ENCODE data around the gene QKI.

QKI gene

GRCh38 chr6:163533443-163533842 is 118.9 kb downstream of the QKI start (continued):
- TF ChIP-seq, protein P1, sequence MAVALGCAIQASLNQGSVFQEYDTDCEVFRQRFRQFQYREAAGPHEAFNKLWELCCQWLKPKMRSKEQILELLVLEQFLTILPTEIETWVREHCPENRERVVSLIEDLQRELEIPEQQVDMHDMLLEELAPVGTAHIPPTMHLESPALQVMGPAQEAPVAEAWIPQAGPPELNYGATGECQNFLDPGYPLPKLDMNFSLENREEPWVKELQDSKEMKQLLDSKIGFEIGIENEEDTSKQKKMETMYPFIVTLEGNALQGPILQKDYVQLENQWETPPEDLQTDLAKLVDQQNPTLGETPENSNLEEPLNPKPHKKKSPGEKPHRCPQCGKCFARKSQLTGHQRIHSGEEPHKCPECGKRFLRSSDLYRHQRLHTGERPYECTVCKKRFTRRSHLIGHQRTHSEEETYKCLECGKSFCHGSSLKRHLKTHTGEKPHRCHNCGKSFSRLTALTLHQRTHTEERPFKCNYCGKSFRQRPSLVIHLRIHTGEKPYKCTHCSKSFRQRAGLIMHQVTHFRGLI (tag by site-specific recombination; IDR thresholded peaks at IDR 0.05): no peak
- TF ChIP-seq ZNF350 (tag by site-specific recombination; IDR thresholded peaks at IDR 0.05) (no peak), ZNF600 (tag by site-specific recombination; IDR thresholded peaks at IDR 0.05) (peak; percentile 55; the same call in 1 of the 2 replicates), ZNF221 (tag by site-specific recombination; IDR thresholded peaks at IDR 0.05; ENCODE audit: borderline replicate concordance) (no peak), REPIN1 (tag by site-specific recombination; IDR thresholded peaks at IDR 0.05; ENCODE audit: low read depth) (no peak), ZNF311 (tag by site-specific recombination; IDR thresholded peaks at IDR 0.05; ENCODE audit: borderline replicate concordance) (no peak), ZNF132 (tag by site-specific recombination; IDR thresholded peaks at IDR 0.05; ENCODE audit: borderline replicate concordance) (no peak), BCL11B (tag by site-specific recombination; IDR thresholded peaks at IDR 0.05; ENCODE audit: low read depth) (no peak), YY2 (tag by site-specific recombination; IDR thresholded peaks at IDR 0.05) (no peak), ZNF184 (tag by site-specific recombination; IDR thresholded peaks at IDR 0.05) (peak; percentile 63; the same call in 1 of the 2 replicates), SCRT2 (tag by site-specific recombination; IDR thresholded peaks at IDR 0.05) (no peak), AEBP2 (tag by site-specific recombination; IDR thresholded peaks at IDR 0.05; ENCODE audit: borderline replicate concordance) (no peak), FEZF1 (tag by site-specific recombination; IDR thresholded peaks at IDR 0.05) (peak; percentile 17; the same call in 1 of the 2 replicates), ZNF223 (tag by site-specific recombination; IDR thresholded peaks at IDR 0.05) (no peak), MEIS1 (CRISPR knock-in tag; IDR thresholded peaks at IDR 0.05; ENCODE audit: borderline replicate concordance) (no peak), ZBTB20 (tag by site-specific recombination; IDR thresholded peaks at IDR 0.05) (no peak), REST (tag by site-specific recombination; IDR thresholded peaks at IDR 0.05) (no peak), ZNF621 (tag by site-specific recombination; IDR thresholded peaks at IDR 0.05) (no peak), ZNF114 (tag by site-specific recombination; IDR thresholded peaks at IDR 0.05) (no peak), ZBTB21 (tag by site-specific recombination; IDR thresholded peaks at IDR 0.05) (peak; percentile 87), ZNF391 (tag by site-specific recombination; IDR thresholded peaks at IDR 0.05; ENCODE audit: borderline replicate concordance, low read depth) (no peak), ZNF670 (tag by site-specific recombination; IDR thresholded peaks at IDR 0.05; ENCODE audit: low read depth) (no peak), ZNF555 (tag by site-specific recombination; conservative IDR thresholded peaks at IDR 0.05) (no peak)
- TF ChIP-seq, protein P2, sequence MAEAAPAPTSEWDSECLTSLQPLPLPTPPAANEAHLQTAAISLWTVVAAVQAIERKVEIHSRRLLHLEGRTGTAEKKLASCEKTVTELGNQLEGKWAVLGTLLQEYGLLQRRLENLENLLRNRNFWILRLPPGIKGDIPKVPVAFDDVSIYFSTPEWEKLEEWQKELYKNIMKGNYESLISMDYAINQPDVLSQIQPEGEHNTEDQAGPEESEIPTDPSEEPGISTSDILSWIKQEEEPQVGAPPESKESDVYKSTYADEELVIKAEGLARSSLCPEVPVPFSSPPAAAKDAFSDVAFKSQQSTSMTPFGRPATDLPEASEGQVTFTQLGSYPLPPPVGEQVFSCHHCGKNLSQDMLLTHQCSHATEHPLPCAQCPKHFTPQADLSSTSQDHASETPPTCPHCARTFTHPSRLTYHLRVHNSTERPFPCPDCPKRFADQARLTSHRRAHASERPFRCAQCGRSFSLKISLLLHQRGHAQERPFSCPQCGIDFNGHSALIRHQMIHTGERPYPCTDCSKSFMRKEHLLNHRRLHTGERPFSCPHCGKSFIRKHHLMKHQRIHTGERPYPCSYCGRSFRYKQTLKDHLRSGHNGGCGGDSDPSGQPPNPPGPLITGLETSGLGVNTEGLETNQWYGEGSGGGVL (tag by site-specific recombination; IDR thresholded peaks at IDR 0.05): no peak
- TF ChIP-seq, protein P3, sequence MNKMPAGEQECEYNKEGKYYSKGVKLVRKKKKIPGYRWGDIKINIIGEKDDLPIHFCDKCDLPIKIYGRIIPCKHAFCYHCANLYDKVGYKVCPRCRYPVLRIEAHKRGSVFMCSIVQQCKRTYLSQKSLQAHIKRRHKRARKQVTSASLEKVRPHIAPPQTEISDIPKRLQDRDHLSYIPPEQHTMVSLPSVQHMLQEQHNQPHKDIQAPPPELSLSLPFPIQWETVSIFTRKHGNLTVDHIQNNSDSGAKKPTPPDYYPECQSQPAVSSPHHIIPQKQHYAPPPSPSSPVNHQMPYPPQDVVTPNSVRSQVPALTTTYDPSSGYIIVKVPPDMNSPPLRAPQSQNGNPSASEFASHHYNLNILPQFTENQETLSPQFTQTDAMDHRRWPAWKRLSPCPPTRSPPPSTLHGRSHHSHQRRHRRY (tag by site-specific recombination; IDR thresholded peaks at IDR 0.05): no peak
- TF ChIP-seq, protein P4, sequence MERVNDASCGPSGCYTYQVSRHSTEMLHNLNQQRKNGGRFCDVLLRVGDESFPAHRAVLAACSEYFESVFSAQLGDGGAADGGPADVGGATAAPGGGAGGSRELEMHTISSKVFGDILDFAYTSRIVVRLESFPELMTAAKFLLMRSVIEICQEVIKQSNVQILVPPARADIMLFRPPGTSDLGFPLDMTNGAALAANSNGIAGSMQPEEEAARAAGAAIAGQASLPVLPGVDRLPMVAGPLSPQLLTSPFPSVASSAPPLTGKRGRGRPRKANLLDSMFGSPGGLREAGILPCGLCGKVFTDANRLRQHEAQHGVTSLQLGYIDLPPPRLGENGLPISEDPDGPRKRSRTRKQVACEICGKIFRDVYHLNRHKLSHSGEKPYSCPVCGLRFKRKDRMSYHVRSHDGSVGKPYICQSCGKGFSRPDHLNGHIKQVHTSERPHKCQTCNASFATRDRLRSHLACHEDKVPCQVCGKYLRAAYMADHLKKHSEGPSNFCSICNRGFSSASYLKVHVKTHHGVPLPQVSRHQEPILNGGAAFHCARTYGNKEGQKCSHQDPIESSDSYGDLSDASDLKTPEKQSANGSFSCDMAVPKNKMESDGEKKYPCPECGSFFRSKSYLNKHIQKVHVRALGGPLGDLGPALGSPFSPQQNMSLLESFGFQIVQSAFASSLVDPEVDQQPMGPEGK (tag by site-specific recombination; IDR thresholded peaks at IDR 0.05): no peak
- TF ChIP-seq, protein P5, sequence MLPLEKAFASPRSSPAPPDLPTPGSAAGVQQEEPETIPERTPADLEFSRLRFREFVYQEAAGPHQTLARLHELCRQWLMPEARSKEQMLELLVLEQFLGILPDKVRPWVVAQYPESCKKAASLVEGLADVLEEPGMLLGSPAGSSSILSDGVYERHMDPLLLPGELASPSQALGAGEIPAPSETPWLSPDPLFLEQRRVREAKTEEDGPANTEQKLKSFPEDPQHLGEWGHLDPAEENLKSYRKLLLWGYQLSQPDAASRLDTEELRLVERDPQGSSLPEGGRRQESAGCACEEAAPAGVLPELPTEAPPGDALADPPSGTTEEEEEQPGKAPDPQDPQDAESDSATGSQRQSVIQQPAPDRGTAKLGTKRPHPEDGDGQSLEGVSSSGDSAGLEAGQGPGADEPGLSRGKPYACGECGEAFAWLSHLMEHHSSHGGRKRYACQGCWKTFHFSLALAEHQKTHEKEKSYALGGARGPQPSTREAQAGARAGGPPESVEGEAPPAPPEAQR (tag by site-specific recombination; IDR thresholded peaks at IDR 0.05): no peak

All from HEK293 (cell line).